ENCODE data around the gene GXYLT2. TPM values are rescaled to one million over a fixed set of nuclear protein-coding genes. Genes with fewer than 3 reads are reported as not detected.

The GXYLT2 gene
- total RNA-seq, 1 donor from 2014 or later, result not detected

- H3K27ac Mint-ChIP-seq, result no peak overlapping the region
- H3K4me1 Mint-ChIP-seq (ENCODE audit: low read depth), result peaks cover 17% of the 10 kb centered on the region
- no peaks in the 10 kb centered on the region for H3K9me3 Mint-ChIP-seq
- no peak overlapping the region for H3K4me3 Mint-ChIP-seq (ENCODE audit: low read depth)
- no peaks in the 10 kb centered on the region for H3K36me3 Mint-ChIP-seq (ENCODE audit: low read depth)
- intact Hi-C loops (cut with micrococcal nuclease), result no loop called here
- no peak for DNase-seq (ENCODE audit: low spot score)
- no peaks in the 10 kb centered on the region for H3K27me3 Mint-ChIP-seq (ENCODE audit: low read depth)
These were observed 63.4 kb downstream of the GXYLT2 start for GRCh38 chr3:72951259-72951722.

- H3K4me1 Mint-ChIP-seq (ENCODE audit: low read depth), result peaks cover 17% of the 10 kb centered on the region
- H3K27ac Mint-ChIP-seq, result no peak overlapping the region
- H3K4me3 Mint-ChIP-seq (ENCODE audit: low read depth), result no peak overlapping the region
- no peaks in the 10 kb centered on the region for H3K9me3 Mint-ChIP-seq
- no peaks in the 10 kb centered on the region for H3K27me3 Mint-ChIP-seq (ENCODE audit: low read depth)
- H3K36me3 Mint-ChIP-seq (ENCODE audit: low read depth), result no peaks in the 10 kb centered on the region
- intact Hi-C loops (cut with micrococcal nuclease), result no loop called here
- DNase-seq (ENCODE audit: low spot score), result no peak
These were observed 65.6 kb downstream of the GXYLT2 start for GRCh38 chr3:72953325-72953956.

- H3K27me3 Mint-ChIP-seq (ENCODE audit: low read depth), result no peaks in the 10 kb centered on the region
- intact Hi-C loops (cut with micrococcal nuclease), result no loop called here
- H3K36me3 Mint-ChIP-seq (ENCODE audit: low read depth), result no peaks in the 10 kb centered on the region
These were observed 69.5 kb downstream of the GXYLT2 start for GRCh38 chr3:72957297-72957696.

GRCh38 chr3:72959336-72959735, 71.5 kb downstream of the GXYLT2 start:
- Mint-ChIP-seq H3K27ac (no peak overlapping the region), H3K9me3 (no peaks in the 10 kb centered on the region), H3K4me1 (ENCODE audit: low read depth) (peaks cover 19% of the 10 kb centered on the region), H3K27me3 (ENCODE audit: low read depth) (no peaks in the 10 kb centered on the region), H3K4me3 (ENCODE audit: low read depth) (no peak overlapping the region), H3K36me3 (ENCODE audit: low read depth) (no peaks in the 10 kb centered on the region)
- DNase-seq (ENCODE audit: low spot score), result no peak
- intact Hi-C loops (cut with micrococcal nuclease), result no loop called here

More at GRCh38 chr3:72957297-72957696, 69.5 kb downstream of the GXYLT2 start:
- no peaks in the 10 kb centered on the region for H3K9me3 Mint-ChIP-seq
- no peak overlapping the region for H3K27ac Mint-ChIP-seq
- DNase-seq (ENCODE audit: low spot score), result no peak
- H3K4me1 Mint-ChIP-seq (ENCODE audit: low read depth), result peaks cover 18% of the 10 kb centered on the region
- no peak overlapping the region for H3K4me3 Mint-ChIP-seq (ENCODE audit: low read depth)

- no peaks in the 10 kb centered on the region for H3K27me3 Mint-ChIP-seq (ENCODE audit: low read depth)
- intact Hi-C loops (cut with micrococcal nuclease), result no loop called here
- peaks cover 32% of the 10 kb centered on the region for H3K4me1 Mint-ChIP-seq (ENCODE audit: low read depth)
- no peak for DNase-seq (ENCODE audit: low spot score)
- H3K4me3 Mint-ChIP-seq (ENCODE audit: low read depth), result no peak overlapping the region
- H3K27ac Mint-ChIP-seq, result no peak overlapping the region
- no peaks in the 10 kb centered on the region for H3K9me3 Mint-ChIP-seq
- H3K36me3 Mint-ChIP-seq (ENCODE audit: low read depth), result no peaks in the 10 kb centered on the region
These were observed 73.1 kb downstream of the GXYLT2 start for GRCh38 chr3:72960812-72961518.

DNA sequence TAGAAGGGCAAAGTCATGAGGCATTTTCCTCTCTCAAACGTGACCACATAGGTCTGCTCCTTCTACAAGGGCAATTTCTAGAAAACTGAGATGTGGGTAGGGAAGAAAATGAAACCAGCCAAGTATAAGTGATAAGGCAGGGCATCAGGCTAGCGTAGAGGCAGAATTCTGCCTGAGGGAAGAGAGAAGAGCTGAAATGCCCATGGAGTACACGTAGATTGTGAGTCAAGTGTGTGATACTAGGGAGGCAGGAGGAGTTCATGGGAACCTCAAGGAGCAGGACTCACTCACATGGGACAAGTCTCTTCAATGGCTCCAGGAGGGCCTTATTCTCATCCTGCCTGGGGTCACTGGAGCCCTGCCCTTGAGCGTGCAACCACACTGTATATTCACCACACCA, 73.9 kb downstream of the GXYLT2 start:
- H3K36me3 Mint-ChIP-seq (ENCODE audit: low read depth), result no peaks in the 10 kb centered on the region
- H3K4me1 Mint-ChIP-seq (ENCODE audit: low read depth), result peaks cover 32% of the 10 kb centered on the region
- H3K27me3 Mint-ChIP-seq (ENCODE audit: low read depth), result no peaks in the 10 kb centered on the region
- intact Hi-C loops (cut with micrococcal nuclease), result no loop called here
- H3K9me3 Mint-ChIP-seq, result no peaks in the 10 kb centered on the region
- no peak overlapping the region for H3K27ac Mint-ChIP-seq
- H3K4me3 Mint-ChIP-seq (ENCODE audit: low read depth), result no peak overlapping the region
- DNase-seq (ENCODE audit: low spot score), result no peak

- no peak overlapping the region for H3K27ac Mint-ChIP-seq
- no peak overlapping the region for H3K4me3 Mint-ChIP-seq (ENCODE audit: low read depth)
- H3K36me3 Mint-ChIP-seq (ENCODE audit: low read depth), result no peaks in the 10 kb centered on the region
- no peaks in the 10 kb centered on the region for H3K27me3 Mint-ChIP-seq (ENCODE audit: low read depth)
- no peaks in the 10 kb centered on the region for H3K9me3 Mint-ChIP-seq
- H3K4me1 Mint-ChIP-seq (ENCODE audit: low read depth), result peaks cover 32% of the 10 kb centered on the region
- no peak for DNase-seq (ENCODE audit: low spot score)
- intact Hi-C loops (cut with micrococcal nuclease), result no loop called here
These were observed 74.5 kb downstream of the GXYLT2 start for GRCh38 chr3:72962317-72962716.

DNA sequence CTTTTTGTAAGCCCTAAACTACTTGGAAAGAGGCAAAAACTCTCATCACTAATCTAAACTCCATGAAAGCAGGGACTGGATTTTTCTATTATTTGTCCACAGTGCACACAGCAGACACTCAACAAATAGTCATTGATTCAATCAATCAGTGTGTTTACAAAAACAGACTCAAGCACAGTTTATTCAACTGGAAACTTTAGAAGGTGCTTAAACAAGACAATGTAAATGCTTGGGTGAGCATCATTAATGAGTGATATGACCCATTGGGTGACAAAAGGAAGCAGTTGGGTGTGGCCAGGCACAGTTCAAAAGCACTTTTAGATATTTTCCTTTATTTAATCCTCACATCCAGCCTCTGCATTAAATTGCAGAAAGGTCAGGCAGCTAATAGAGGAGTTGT, 76.8 kb downstream of the GXYLT2 start:
- no peaks in the 10 kb centered on the region for H3K9me3 Mint-ChIP-seq
- intact Hi-C loops (cut with micrococcal nuclease), result loop anchor here (1.0 to 5.0 kb wide), 2 partner anchors 13 to 38 kb away; no protein-coding TSS in a partner anchor
- H3K27me3 Mint-ChIP-seq (ENCODE audit: low read depth), result no peaks in the 10 kb centered on the region
- peaks cover 37% of the 10 kb centered on the region for H3K4me1 Mint-ChIP-seq (ENCODE audit: low read depth)
- no peaks in the 10 kb centered on the region for H3K36me3 Mint-ChIP-seq (ENCODE audit: low read depth)
- H3K4me3 Mint-ChIP-seq (ENCODE audit: low read depth), result no peak overlapping the region
- no peak overlapping the region for H3K27ac Mint-ChIP-seq
- DNase-seq (ENCODE audit: low spot score), result no peak

GRCh38 chr3:72968266-72968664, 80.4 kb downstream of the GXYLT2 start:
- no peaks in the 10 kb centered on the region for H3K27me3 Mint-ChIP-seq (ENCODE audit: low read depth)
- peaks cover 30% of the 10 kb centered on the region for H3K4me1 Mint-ChIP-seq (ENCODE audit: low read depth)
- no peaks in the 10 kb centered on the region for H3K9me3 Mint-ChIP-seq
- H3K4me3 Mint-ChIP-seq (ENCODE audit: low read depth), result no peak overlapping the region
- no peak overlapping the region for H3K27ac Mint-ChIP-seq
- H3K36me3 Mint-ChIP-seq (ENCODE audit: low read depth), result no peaks in the 10 kb centered on the region
- intact Hi-C loops (cut with micrococcal nuclease), result loop anchor here (5.0 kb wide), 1 partner anchor 34 kb away; no protein-coding TSS in a partner anchor
- no peak for DNase-seq (ENCODE audit: low spot score)

- no peak overlapping the region for H3K27ac Mint-ChIP-seq
- no peaks in the 10 kb centered on the region for H3K27me3 Mint-ChIP-seq (ENCODE audit: low read depth)
- H3K4me3 Mint-ChIP-seq (ENCODE audit: low read depth), result no peak overlapping the region
- DNase-seq (ENCODE audit: low spot score), result no peak
- H3K36me3 Mint-ChIP-seq (ENCODE audit: low read depth), result no peaks in the 10 kb centered on the region
- peaks cover 31% of the 10 kb centered on the region for H3K4me1 Mint-ChIP-seq (ENCODE audit: low read depth)
- intact Hi-C loops (cut with micrococcal nuclease), result loop anchor here (5.0 kb wide), 1 partner anchor 33 kb away; no protein-coding TSS in a partner anchor
- no peaks in the 10 kb centered on the region for H3K9me3 Mint-ChIP-seq
These were observed 81.9 kb downstream of the GXYLT2 start for GRCh38 chr3:72969766-72970165.

DNA sequence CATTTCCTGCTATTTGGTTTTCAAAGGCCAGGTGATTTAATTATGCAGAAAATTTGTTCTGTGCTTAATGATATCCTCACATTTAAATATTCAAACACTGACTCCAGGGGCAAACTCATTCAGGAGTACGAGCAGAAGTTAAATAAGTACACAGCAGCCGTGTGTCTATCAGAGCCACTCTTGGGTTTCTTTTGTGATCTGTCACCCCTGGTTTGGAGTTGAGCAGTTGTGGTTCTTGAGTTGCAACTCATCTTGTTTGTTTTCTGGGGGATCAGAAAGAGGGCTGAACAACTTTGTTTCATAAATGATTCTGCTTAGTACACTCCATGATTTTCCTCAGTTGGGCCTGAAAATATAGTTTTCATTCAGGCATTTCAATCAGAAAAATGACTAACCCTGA, 83.1 kb downstream of the GXYLT2 start:
- H3K36me3 Mint-ChIP-seq (ENCODE audit: low read depth), result no peaks in the 10 kb centered on the region
- peaks cover 23% of the 10 kb centered on the region for H3K4me1 Mint-ChIP-seq (ENCODE audit: low read depth)
- no peak overlapping the region for H3K4me3 Mint-ChIP-seq (ENCODE audit: low read depth)
- H3K9me3 Mint-ChIP-seq, result no peaks in the 10 kb centered on the region
- H3K27me3 Mint-ChIP-seq (ENCODE audit: low read depth), result no peaks in the 10 kb centered on the region
- no peak overlapping the region for H3K27ac Mint-ChIP-seq
- DNase-seq (ENCODE audit: low spot score), result no peak
- intact Hi-C loops (cut with micrococcal nuclease), result no loop called here

GRCh38 chr3:72972706-72973030, 84.8 kb downstream of the GXYLT2 start:
- H3K36me3 Mint-ChIP-seq (ENCODE audit: low read depth), result no peaks in the 10 kb centered on the region
- no peak for DNase-seq (ENCODE audit: low spot score)
- H3K9me3 Mint-ChIP-seq, result no peaks in the 10 kb centered on the region
- no peak overlapping the region for H3K4me3 Mint-ChIP-seq (ENCODE audit: low read depth)
- no peaks in the 10 kb centered on the region for H3K27me3 Mint-ChIP-seq (ENCODE audit: low read depth)
- no peak overlapping the region for H3K27ac Mint-ChIP-seq
- intact Hi-C loops (cut with micrococcal nuclease), result no loop called here
- peaks cover 28% of the 10 kb centered on the region for H3K4me1 Mint-ChIP-seq (ENCODE audit: low read depth)

GRCh38 chr3:72973031-72973723, 85.3 kb downstream of the GXYLT2 start:
- H3K4me1 Mint-ChIP-seq (ENCODE audit: low read depth), result peaks cover 29% of the 10 kb centered on the region
- DNase-seq (ENCODE audit: low spot score), result no peak

More at GRCh38 chr3:72973031-72973723, 85.3 kb downstream of the GXYLT2 start:
- Mint-ChIP-seq H3K9me3 (no peaks in the 10 kb centered on the region), H3K27ac (no peak overlapping the region), H3K27me3 (ENCODE audit: low read depth) (no peaks in the 10 kb centered on the region), H3K4me3 (ENCODE audit: low read depth) (no peak overlapping the region), H3K36me3 (ENCODE audit: low read depth) (no peaks in the 10 kb centered on the region)
- intact Hi-C loops (cut with micrococcal nuclease), result no loop called here
